ENCODE measurements around the gene ITIH6.
A peak's percentile ranks its signal among the peaks of the same experiment; 100 is the strongest.
"Not testable (repeated sequence)": the region's sequence is repeated elsewhere in the genome, so short reads cannot be mapped to it uniquely, and the experiment has no call there.

The ITIH6 gene

DNA sequence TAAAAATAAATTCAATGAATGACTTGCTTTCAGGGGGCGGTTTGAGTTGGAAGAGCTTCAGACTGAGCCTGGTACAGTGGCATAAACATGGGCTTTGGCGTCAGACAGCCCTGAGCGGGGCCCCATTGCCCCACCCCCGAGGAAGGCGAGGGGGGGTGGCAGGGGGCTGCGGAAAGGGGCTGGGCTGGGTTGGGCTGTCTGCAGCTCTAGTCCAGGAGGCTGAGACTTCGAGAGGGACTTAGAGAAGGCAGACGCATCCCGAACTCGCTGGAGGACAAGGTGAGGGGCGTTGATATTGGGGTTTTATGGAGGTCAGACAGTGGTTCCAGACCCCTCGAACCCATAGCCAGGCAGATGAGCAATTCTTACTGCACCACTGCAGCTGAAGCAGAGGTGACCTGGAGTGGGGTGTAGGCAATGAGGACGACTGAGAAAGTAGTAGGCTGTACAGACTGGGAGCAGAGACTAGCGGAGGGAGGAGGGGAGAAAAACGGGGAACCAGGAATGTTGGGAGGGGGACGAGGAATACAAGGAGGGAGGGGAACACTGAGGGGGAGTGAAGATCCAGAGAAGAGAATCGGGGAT is 9.6 kb upstream of the ITIH6 start, which contains the start of gene MAGED2:
Gene MAGED2 (plus strand): TSS at position 222 of the 585 bp plus-strand sequence. CDS start 1,587 bp downstream, outside the sequence.
- peak in 1 of 2 experiments; percentile 29 for DNase-seq

- no peak for DNase-seq
Observed at GRCh38 chrX:54799046-54799445, 991 bp upstream of the ITIH6 start.

DNA sequence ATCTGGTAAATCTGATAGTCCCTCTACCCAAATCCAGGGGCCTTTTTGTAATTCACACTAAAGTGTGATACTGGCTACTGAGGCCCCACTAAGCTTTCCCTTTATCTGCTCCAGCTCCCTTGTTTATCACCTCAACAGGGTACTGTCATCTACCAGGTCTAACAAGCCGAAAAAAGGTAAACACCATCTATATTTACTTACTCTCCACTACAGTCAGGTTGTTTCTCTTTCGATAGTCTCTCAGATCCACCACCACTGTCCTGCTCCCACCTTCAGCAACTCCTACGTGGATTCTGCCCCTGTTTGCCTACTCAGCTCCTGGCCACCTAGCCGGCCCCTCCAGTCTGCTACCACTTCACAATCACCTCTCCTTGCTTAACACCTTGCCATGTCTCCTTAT is 3.3 kb downstream of the ITIH6 start:
- no peak for DNase-seq

GRCh38 chrX:54794028-54794427 is 4.0 kb downstream of the ITIH6 start:
- DNase-seq: no peak

DNA sequence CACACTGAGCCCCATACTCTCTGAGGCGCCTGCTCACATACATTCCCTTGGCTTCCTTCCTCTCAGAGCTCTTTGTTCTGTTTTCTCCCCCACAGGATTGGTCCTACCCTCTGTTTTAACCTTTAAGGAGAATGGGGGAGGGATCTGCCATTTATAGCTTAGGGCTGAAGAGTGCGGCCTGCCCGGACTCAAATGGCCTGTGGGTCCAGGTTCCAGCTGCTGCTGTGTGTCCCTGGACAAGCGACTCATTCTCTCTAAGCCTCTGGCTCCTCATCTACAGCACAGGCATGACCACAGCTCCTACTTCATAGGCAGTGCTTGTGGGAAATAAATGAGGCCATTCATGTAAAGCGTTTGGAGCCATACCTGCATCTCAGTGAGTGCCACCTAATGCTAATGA is 8.7 kb downstream of the ITIH6 start:
- DNase-seq: not testable (repeated sequence)

- DNase-seq: no peak
Observed at GRCh38 chrX:54788446-54788845, 9.6 kb downstream of the ITIH6 start.

GRCh38 chrX:54786967-54787366 is 11.1 kb downstream of the ITIH6 start:
- DNase-seq: peak in 1 of 2 experiments; percentile 49

DNA sequence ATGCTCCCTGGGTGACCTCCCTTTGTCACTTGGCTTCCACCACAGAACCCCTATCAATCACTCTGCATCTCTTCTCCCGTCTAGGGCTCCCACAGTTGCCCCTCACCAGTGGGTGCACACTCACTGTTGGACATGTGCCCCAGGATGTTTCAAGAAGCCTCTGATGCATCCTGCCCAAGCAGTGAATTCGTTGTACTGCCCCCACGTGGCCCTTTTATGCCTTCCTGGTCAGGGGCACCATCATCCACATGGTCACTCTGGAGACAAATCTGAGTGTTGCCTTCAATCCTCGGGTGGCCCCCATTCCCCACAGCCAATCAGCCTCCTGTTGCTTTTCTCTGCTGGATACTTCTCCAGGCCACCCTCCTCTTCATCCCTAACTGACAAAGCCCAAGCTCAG is 12.2 kb downstream of the ITIH6 start:
- DNase-seq: peak in 1 of 2 experiments; percentile 29

GRCh38 chrX:54776987-54777672 is 20.9 kb downstream of the ITIH6 start:
- no peak for DNase-seq

- no peak for DNase-seq
Observed at GRCh38 chrX:54776061-54776460, 22.0 kb downstream of the ITIH6 start.

DNA sequence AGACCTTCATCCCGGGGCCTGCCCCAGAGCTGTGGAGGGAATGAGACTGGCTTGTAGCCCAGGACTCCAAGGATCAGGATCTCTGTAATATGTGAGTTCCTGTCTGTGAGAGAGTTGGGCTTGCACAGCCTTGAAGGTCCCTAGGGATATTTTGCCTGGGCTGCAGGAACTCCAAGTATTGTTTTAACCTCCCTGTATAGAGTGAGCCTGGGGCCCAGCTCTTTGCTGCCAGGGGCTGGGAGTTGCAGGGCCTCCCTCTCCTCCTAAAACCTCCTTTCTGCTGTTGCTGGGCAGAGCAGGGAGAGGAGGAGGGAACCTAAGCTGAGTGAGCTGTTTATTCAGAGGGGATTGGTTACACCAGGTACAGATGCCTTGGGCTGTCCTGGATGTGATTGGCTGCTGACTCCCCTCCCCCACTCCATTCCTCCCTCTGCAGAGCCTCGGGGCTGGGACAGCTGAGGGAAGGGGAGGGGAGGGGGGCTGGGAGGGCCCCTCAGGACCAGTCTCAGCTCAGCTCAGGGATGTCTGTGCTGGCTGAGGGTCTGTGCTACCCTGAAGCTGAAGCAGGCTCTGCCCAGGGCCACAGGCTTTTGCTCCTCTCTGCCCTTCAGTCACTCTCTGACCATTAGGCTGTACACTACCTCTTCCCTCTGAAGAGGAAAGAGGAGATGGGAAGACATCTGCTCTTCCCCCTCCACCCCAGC is 23.5 kb downstream of the ITIH6 start:
- DNase-seq: not testable (repeated sequence)

DNA sequence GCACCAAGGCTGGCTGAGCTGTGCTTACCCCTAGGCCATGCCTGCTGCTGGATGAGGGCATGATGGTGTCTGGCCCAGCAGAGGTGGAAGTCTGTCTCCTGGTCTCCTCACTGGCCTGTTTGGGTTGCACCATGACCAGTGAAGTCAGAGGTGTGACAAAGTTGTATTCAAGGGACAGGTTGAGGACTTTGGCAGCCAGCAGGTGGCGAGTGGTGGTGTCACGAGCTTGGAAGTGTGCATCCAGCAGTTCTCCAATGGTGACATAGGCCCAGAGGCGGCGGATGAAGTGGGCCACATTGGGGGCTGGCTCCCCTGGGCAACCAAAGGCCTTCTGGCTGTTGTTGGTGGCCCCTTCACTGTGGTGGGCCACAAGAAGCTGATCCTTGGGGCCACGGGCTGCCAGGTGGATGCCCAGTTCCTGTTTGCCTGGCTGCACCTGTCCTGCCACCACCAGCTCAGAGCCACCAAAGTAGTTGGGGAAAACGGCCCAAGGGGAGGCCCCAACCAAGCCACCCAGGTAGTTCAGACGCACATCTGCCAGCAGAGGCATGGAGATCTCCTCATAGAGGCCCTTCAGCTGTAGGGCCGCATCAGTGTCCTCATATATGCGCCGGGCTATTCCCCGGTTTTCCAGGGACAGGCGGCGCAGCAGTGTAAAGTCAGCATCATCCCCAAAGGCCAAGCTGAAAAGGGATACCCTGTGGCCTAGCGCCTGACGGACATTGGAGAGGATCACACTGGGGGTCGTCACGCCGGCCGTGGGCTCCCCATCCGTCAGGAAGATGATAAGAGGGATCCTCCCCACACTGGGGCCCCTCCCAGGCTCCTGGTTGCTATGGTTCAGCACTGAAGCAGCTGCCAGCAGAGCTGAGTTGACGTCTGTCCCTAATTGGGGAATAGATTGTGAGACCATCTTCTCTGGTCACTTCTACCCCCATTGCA is 39.7 kb downstream of the ITIH6 start:
- no peak for DNase-seq

DNA sequence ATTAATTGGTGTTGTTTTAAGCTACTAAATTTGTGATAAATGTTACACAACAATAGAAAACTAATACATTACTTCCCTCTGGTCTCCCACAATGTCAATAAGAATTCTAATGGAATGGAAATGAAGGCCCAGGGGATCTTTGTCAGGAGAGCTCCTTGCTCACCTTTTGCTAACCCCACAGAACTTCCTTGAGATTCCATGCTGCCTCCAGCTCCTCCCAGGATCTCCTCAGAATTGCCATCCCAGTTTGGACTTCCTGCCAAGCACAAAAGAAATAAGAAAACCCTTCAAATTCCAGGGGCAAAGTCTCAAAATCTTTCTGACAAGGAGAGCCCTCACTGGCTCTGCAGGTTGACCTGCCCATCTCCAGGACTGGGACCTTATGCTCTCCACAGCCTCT is 43.2 kb downstream of the ITIH6 start:
- no peak for DNase-seq

DNA sequence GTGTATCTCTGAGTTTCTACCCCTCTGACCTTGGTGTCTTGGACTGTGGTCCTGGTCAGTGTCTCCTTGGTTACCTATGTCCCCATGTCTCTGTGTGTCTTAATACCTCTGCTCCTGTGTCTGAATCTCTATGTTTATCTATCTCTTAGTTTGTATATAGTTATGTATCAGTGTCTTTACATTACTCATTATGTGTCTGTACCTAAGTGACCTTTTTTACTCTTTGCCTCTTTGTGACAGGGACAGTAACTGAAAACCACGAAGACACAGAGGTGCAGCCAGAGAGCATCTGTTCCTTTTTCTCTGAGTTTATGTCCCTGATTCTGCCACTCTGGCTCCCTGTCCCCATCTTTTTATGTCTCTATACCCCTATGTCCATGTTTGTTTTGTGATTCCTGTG is 49.4 kb downstream of the ITIH6 start:
- no peak for DNase-seq

DNA sequence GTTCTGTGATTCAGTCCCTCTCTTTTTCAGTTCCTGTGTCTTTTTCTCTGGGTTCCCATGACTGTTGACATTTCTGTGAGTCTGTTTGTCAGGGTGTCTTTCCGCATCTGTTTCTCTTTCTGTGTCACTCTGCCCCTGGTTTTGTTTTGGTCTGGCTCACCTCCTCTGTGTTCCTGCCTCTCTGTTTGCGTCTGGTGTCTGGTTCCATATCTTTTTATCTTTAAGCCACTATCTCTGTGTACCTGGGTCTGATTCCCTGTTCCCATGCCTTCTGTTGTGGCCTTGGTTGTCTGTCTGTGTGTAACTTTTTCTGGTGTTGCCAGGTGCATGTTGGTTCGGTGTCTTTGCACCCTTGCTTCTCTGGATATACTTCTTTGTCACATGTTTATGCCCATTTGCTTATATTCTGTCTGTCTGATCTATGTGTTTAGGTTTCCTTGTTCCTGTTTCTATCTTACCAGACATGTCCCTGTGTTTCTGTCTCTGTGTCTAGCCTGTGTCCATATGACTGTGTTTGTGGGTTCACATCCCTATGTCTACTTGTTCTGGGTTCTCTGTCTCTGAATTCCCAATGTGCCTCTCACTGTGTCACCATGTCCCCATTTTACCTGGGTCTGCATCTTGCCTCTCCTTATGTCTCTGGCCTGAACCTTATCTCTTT is 50.2 kb downstream of the ITIH6 start:
- DNase-seq: no peak

- DNase-seq: no peak
Observed at GRCh38 chrX:54746928-54747327, 51.1 kb downstream of the ITIH6 start.

DNA sequence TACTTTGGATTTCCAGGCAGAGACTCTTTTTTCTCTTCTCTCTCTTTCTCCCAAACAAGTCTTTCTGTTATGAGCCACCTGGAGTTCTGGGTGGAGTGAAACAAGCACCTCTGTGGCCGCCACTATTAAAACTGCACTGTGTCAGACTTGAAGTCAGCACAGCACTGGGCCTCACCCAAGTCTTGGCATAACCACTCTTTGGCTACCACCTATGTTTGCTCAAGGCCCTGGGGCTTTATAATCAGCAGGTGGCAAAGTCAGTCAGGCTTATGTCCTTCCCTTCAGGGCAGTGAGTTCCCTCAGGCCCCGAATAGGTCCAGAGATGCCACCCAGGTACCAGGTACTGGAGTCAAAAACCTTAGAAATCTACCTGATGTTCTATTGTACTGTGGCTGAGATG is 52.4 kb downstream of the ITIH6 start:
- no peak for DNase-seq

DNA sequence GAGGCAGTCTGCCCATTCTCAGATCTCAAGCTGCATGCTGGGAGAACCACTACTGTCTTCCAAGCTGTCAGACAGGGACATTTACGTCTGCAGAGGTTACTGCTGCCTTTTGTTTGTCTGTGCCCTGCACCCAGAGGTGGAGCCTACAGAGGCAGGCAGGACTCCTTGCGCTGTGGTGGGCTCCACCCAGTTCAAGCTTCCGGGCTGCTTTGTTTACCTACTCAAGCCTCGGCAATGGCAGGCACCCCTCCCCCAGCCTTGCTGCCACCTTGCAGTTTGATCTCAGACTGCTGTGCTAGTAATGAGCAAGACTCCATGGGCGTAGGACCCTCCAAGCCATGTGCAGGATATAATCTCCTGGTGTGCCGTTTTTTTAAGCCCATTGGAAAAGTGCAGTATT is 59.5 kb downstream of the ITIH6 start:
- not testable (repeated sequence) for DNase-seq

- not testable (repeated sequence) for DNase-seq
Observed at GRCh38 chrX:54736298-54736942, 61.6 kb downstream of the ITIH6 start.

- DNase-seq: no peak
Observed at GRCh38 chrX:54721424-54721823, 76.6 kb downstream of the ITIH6 start.

- DNase-seq: no peak
Observed at GRCh38 chrX:54715621-54716020, 82.4 kb downstream of the ITIH6 start.

DNA sequence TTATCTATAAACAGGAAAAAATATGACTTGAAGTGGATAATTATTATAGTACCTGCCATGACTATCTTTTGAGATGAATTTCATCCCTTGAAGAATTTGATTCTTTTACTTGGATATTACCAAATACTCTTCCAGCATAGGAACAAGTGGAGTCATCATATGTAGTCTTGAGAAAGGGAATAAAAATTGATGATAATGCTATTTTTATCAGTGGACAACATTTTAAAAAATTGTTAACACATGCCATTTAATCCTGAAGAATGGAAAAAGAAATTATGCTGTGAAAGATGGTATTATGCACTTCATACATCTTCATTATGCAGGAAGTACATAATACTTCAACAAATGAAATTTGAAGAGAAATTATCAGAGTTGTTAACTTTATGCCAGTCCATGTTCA is 83.6 kb downstream of the ITIH6 start:
- DNase-seq: no peak

Measured in activated T-cell treated with anti-CD3 and anti-CD28 coated beads, Interleukin-2, amount 50 U/mL, for 48 hours (primary cell).